DOHH2 (cell line): ENCODE measurements around the gene P3H1.
A peak's percentile ranks its signal among the peaks of the same experiment; 100 is the strongest.

Source experiments
- CTCF ChIP-seq: fragments of 200-600 bp; sonication (generic); IDR thresholded peaks from one replicate; pipeline ENCODE4 v1.5.1; 2014; ENCODE audit warnings: antibody characterized with exemption, mild to moderate bottlenecking, low read depth, low read length; ENCODE audit not compliant: poor library complexity, severe bottlenecking
- EZH2phosphoT487 ChIP-seq: fragments of 200-600 bp; sonication (generic); IDR thresholded peaks from 2 replicates; pipeline ENCODE4 v1.6.1; 2017; ENCODE audit warnings: borderline replicate concordance, mild to moderate bottlenecking, antibody characterized with exemption, low read length, moderate library complexity, mixed read lengths

GRCh38 chr1:42730988-42731387, 35.8 kb downstream of the P3H1 start:
- peak; percentile 21 for TF ChIP-seq CTCF
- no peak for TF ChIP-seq EZH2phosphoT487
